ENCODE measurements around the gene KCTD10. TPM values are rescaled to one million over a fixed set of nuclear protein-coding genes. Genes with fewer than 3 reads are reported as not detected.

The KCTD10 gene
- polyA plus RNA-seq, 2 of the 4 experiments (the other 2 are of a cell fraction) = 43.5 to 50.4 TPM

DNA sequence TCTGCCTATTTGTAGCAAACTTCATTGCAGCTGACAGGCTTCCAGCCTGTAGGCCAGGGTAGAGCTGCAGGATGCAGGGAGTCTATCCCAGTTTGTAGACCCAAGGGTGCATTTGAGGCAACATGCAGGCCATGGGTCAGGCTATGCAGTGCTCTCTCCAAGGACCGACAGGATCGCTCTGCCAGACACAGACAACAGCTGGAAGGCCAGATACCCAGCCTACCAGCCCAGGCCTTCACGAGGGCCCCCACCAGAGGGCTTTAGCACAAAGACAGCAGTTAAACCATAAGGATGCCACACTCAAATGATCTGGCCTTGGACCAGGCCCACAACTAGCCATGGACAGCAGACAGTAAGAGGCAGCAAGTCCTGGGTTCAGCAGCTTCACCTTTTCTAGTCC lies 10.3 kb downstream of the KCTD10 start (continued):
- no peak for TF ChIP-seq MYC (IDR thresholded peaks at IDR 0.05; ENCODE audit: borderline replicate concordance, low read length)
- no peak for TF ChIP-seq RCOR1 (IDR thresholded peaks at IDR 0.05; ENCODE audit: low read depth, low read length)
- no peak for TF ChIP-seq SREBF2 (IDR thresholded peaks at IDR 0.05)
- no peak for TF ChIP-seq HOXB13 (CRISPR knock-in tag; IDR thresholded peaks at IDR 0.05; ENCODE audit: low read depth)

DNA sequence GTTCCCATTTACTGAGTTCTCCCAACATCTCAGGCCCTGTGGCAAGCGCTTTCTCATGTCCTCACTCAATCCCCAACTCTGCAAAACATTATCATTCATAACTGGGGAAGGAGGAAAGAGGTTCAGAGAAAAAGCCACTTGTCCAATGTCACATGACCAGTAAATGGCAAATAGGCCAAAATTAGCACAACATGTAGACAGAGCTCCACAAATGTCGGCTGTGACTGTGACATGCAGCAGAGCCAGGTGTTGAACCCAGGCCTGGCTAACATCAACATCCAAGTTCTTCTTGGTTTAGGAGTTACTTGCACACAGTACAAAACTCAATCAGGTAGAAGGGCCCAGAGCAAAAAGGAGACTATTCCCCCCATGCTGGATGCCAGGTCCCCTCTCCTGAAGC lies 10.8 kb downstream of the KCTD10 start:
- Histone ChIP-seq H3K9me3 (no peaks in the 10 kb centered on the region), H3K27ac (no peak overlapping the region), H3K4me3 (no peak overlapping the region), H3K4me1 (peaks cover 31% of the 10 kb centered on the region), H3K4me2 (no peak overlapping the region)
- no peak for ATAC-seq
- DNase-seq (ENCODE audit: low read depth in 1 of 2, low spot score in 1 of 2) = no peak
- no peak for TF ChIP-seq RCOR1 (IDR thresholded peaks at IDR 0.05; ENCODE audit: low read depth, low read length)
- ChIA-PET CTCF (no interaction called here), POLR2A (no interaction called here)
- 94% methylated on average over 2 of the region's 2 CpGs for WGBS (ENCODE audit: missing lambda C conversion rate)
- no peak for FAIRE-seq

GRCh38 chr12:109464642-109465351 lies 12.3 kb downstream of the KCTD10 start:
- no peak overlapping the region; a peak in 1 of 6 replicates for H3K27ac ChIP-seq
- POLR2A ChIA-PET = no interaction called here

GRCh38 chr12:109463756-109464155 lies 13.3 kb downstream of the KCTD10 start:
- ATAC-seq (no peak), FAIRE-seq (no peak), DNase-seq (ENCODE audit: low read depth in 1 of 2, low spot score in 1 of 2) (no peak)
- H3K4me1 ChIP-seq = peaks cover 39% of the 10 kb centered on the region
- H3K4me3 ChIP-seq = no peak overlapping the region
- ChIA-PET CTCF (interaction anchor here (1.7 to 2.8 kb wide), 3 partner anchors 20 to 134 kb away, joined by 5 to 9 read pairs (median 7); no protein-coding TSS in a partner anchor), POLR2A (no interaction called here)
- TF ChIP-seq CBX2 (IDR thresholded peaks at IDR 0.05; ENCODE audit: borderline replicate concordance, low read depth) (no peak), ATOH8 (CRISPR knock-in tag; IDR thresholded peaks at IDR 0.05; ENCODE audit: low read depth) (no peak), ESRRA (IDR thresholded peaks at IDR 0.05; ENCODE audit: borderline replicate concordance, low read length) (no peak), RAD21 (conservative IDR thresholded peaks at IDR 0.05 in 1 of 2, IDR thresholded peaks at IDR 0.05 in 1 of 2) (no peak), FOSL2 (IDR thresholded peaks at IDR 0.05) (no peak), FOSL2 (CRISPR knock-in tag; IDR thresholded peaks at IDR 0.05) (no peak), HDAC2 (IDR thresholded peaks at IDR 0.05) (no peak), SMC3 (IDR thresholded peaks at IDR 0.05) (no peak), MAFK (IDR thresholded peaks at IDR 0.05; ENCODE audit: partially characterized antibody) (no peak), EP300 (IDR thresholded peaks at IDR 0.05) (no peak), KDM1A (IDR thresholded peaks at IDR 0.05; ENCODE audit: low read depth) (no peak), FOXS1 (CRISPR knock-in tag; IDR thresholded peaks at IDR 0.05) (no peak), E2F6 (IDR thresholded peaks at IDR 0.05; ENCODE audit: borderline replicate concordance, low read depth) (no peak), RARB (CRISPR knock-in tag; IDR thresholded peaks at IDR 0.05) (no peak), CHD4 (IDR thresholded peaks at IDR 0.05; ENCODE audit: borderline replicate concordance) (no peak), MYC (IDR thresholded peaks at IDR 0.05; ENCODE audit: borderline replicate concordance, low read length) (no peak), RNF2 (IDR thresholded peaks at IDR 0.05; ENCODE audit: borderline replicate concordance, low read depth) (no peak)
- 80% methylated on average over 5 of the region's 5 CpGs for WGBS (ENCODE audit: missing lambda C conversion rate)
- H3K27ac ChIP-seq = peak overlapping the region; percentile 58 to 87
- peak overlapping the region; percentile 60 for H3K4me2 ChIP-seq
- H3K9me3 ChIP-seq = no peaks in the 10 kb centered on the region

More at GRCh38 chr12:109464642-109465351, 12.3 kb downstream of the KCTD10 start:
- CTCF ChIA-PET = interaction anchor here (1.0 to 2.8 kb wide), 2 partner anchors 32 to 37 kb away, joined by 5 to 9 read pairs; no protein-coding TSS in a partner anchor
- no peak for DNase-seq (ENCODE audit: low read depth in 1 of 2, low spot score in 1 of 2)
- Histone ChIP-seq H3K4me3 (no peak overlapping the region), H3K4me1 (peaks cover 39% of the 10 kb centered on the region), H3K9me3 (no peaks in the 10 kb centered on the region), H3K4me2 (no peak overlapping the region)
- no peak for ATAC-seq
- WGBS (ENCODE audit: missing lambda C conversion rate) = 96% methylated on average over 14 of the region's 14 CpGs
- peak; percentile 38 for TF ChIP-seq MAFK (IDR thresholded peaks at IDR 0.05; ENCODE audit: partially characterized antibody)
- TF ChIP-seq, protein P1, sequence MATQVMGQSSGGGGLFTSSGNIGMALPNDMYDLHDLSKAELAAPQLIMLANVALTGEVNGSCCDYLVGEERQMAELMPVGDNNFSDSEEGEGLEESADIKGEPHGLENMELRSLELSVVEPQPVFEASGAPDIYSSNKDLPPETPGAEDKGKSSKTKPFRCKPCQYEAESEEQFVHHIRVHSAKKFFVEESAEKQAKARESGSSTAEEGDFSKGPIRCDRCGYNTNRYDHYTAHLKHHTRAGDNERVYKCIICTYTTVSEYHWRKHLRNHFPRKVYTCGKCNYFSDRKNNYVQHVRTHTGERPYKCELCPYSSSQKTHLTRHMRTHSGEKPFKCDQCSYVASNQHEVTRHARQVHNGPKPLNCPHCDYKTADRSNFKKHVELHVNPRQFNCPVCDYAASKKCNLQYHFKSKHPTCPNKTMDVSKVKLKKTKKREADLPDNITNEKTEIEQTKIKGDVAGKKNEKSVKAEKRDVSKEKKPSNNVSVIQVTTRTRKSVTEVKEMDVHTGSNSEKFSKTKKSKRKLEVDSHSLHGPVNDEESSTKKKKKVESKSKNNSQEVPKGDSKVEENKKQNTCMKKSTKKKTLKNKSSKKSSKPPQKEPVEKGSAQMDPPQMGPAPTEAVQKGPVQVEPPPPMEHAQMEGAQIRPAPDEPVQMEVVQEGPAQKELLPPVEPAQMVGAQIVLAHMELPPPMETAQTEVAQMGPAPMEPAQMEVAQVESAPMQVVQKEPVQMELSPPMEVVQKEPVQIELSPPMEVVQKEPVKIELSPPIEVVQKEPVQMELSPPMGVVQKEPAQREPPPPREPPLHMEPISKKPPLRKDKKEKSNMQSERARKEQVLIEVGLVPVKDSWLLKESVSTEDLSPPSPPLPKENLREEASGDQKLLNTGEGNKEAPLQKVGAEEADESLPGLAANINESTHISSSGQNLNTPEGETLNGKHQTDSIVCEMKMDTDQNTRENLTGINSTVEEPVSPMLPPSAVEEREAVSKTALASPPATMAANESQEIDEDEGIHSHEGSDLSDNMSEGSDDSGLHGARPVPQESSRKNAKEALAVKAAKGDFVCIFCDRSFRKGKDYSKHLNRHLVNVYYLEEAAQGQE (IDR thresholded peaks at IDR 0.05) = no peak
- no peak for FAIRE-seq

All from A549 (cell line).